ENCODE measurements around the gene ATRN. TPM values are rescaled to one million over a fixed set of nuclear protein-coding genes. Genes with fewer than 3 reads are reported as not detected.

The ATRN gene
- total RNA-seq, 1 experiment from 2014 or later, result 26.1 TPM

DNA sequence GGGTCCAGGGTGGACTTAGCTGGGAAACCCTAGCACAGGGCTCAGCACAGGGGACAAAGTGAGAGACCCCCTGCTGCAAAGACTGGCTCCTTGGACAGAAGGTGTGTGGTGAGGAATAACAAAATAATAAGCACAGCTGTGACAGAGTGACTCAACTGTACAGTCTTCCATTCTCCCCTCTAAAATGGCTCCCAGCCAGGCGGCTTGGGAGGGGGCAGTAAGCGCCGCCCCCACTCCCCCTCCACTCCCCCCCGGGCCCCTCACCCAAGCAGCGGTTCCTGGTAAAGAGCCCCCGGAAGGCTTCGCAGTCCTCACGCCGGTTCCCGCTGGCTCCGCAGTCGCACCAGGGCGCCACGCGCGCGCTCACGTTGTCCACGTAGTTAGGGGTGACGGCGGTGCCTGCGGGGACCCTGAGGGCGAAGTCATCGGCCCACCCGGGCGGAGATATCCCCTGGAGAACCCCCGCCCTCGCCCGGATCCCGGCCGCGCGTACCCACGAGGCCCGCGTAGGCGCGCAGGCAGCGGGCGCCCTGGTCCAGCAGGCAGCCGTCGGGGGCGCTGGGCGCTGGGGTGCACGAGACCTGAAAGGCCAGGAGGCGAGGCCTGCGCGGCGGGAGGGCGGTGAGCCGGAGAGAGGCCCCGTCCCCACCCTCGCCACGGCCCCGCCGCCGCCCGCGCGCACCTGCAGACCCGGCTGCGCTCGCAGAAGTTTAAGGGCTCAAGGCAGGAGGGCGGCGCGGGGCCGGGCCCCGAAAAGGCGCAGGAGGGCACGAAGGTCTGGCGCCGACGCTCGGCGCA is 189.6 kb downstream of the ATRN start:
- Histone ChIP-seq H3K27ac (ENCODE audit: low read length) (no peak overlapping the region), H4K20me1 (ENCODE audit: low read length) (no peaks in the 10 kb centered on the region), H3K9me3 (ENCODE audit: low read length) (no peaks in the 10 kb centered on the region), H3K36me3 (ENCODE audit: low read depth, low read length) (no peaks in the 10 kb centered on the region), H3K9ac (ENCODE audit: low read length) (no peak overlapping the region), H3K9me2 (replicated peaks; ENCODE audit: low read length) (no peaks in the 10 kb centered on the region), H3K4me2 (ENCODE audit: low read length) (no peak overlapping the region), H3F3A (ENCODE audit: low read length, unreplicated experiment) (no peaks in the 10 kb centered on the region), H2AFZ (ENCODE audit: low read length) (no peak overlapping the region), H3K4me1 (ENCODE audit: insufficient read depth, low read length) (peaks cover 3% of the 10 kb centered on the region; the same call in 1 of the 2 replicates), H3K4me3 (ENCODE audit: low read length) (no peak overlapping the region), H3K79me2 (ENCODE audit: low read length) (no peaks in the 10 kb centered on the region), H3K27me3 (ENCODE audit: low read length) (peaks cover 18% of the 10 kb centered on the region)
- TF ChIP-seq EZH2phosphoT487 (IDR thresholded peaks at IDR 0.05; ENCODE audit: borderline replicate concordance, low read length) (no peak), CTCF (conservative IDR thresholded peaks at IDR 0.05; ENCODE audit: low read depth, low read length) (no peak), EZH2 (IDR thresholded peaks at IDR 0.05; ENCODE audit: low read length, unreplicated experiment) (no peak)
- ChIA-PET CTCF (no interaction called here), POLR2A (ENCODE audit: unreplicated experiment) (no interaction called here)
- DNase-seq (no peak), ATAC-seq (no peak)
- no TSS peak for BruUV-seq (replicated peaks)
- intact Hi-C loops (cut with micrococcal nuclease), result no loop called here

DNA sequence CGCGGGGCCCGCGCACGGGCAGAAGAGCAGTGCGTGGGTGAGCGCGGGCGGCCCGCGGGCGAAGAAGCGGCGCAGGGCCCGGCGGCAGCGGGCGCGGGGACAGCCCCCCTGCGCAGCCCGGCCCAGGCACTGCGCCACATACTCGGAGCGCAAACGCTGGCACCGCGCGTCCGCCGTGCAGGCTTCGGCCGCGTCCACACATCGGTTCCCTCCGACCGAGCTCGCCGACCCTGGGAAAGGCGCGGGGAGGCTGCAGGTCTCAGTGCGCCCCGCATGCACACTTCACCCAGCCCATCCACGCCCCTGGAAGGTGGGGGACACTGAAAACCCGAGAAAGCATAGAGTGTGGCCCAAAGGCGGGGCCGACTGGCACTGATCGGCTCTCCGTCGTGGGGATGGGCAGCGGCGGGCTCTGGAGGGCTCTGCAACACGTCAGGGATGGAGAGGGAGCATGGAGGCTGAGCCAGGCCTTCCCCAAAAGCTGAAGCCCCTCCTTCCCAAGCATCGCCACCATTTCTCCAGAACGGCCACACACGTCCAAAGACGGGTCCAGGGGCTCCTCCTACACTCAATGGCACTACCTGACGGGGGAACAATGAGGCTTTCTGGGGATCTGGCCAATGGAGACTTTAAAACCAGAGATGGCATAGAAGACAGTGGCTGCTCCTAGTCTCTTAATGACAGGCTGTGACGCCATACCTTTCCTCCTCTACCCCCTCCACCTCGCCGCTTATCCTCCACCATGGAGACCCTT is 190.4 kb downstream of the ATRN start:
- Histone ChIP-seq H3K79me2 (ENCODE audit: low read length) (no peaks in the 10 kb centered on the region), H3K27ac (ENCODE audit: low read length) (no peak overlapping the region), H3K27me3 (ENCODE audit: low read length) (peaks cover 18% of the 10 kb centered on the region), H4K20me1 (ENCODE audit: low read length) (no peaks in the 10 kb centered on the region), H3K4me2 (ENCODE audit: low read length) (no peak overlapping the region), H3K9me3 (ENCODE audit: low read length) (no peaks in the 10 kb centered on the region), H3K4me1 (ENCODE audit: insufficient read depth, low read length) (peaks cover 3% of the 10 kb centered on the region; the same call in 1 of the 2 replicates), H3F3A (ENCODE audit: low read length, unreplicated experiment) (no peaks in the 10 kb centered on the region), H3K9me2 (replicated peaks; ENCODE audit: low read length) (no peaks in the 10 kb centered on the region), H3K4me3 (ENCODE audit: low read length) (no peak overlapping the region), H3K36me3 (ENCODE audit: low read depth, low read length) (no peaks in the 10 kb centered on the region), H2AFZ (ENCODE audit: low read length) (no peak overlapping the region), H3K9ac (ENCODE audit: low read length) (no peak overlapping the region)
- BruUV-seq (replicated peaks), result no TSS peak
- intact Hi-C loops (cut with micrococcal nuclease), result no loop called here
- ATAC-seq (no peak), DNase-seq (no peak)
- ChIA-PET CTCF (no interaction called here), POLR2A (ENCODE audit: unreplicated experiment) (no interaction called here)
- TF ChIP-seq CTCF (conservative IDR thresholded peaks at IDR 0.05; ENCODE audit: low read depth, low read length) (no peak), EZH2phosphoT487 (IDR thresholded peaks at IDR 0.05; ENCODE audit: borderline replicate concordance, low read length) (no peak), EZH2 (IDR thresholded peaks at IDR 0.05; ENCODE audit: low read length, unreplicated experiment) (peak; percentile 50)

Measured in PC-3 (cell line).